Psoas muscle (tissue), 8 donors: ENCODE measurements around the gene HIVEP1. TPM values are rescaled to one million over a fixed set of nuclear protein-coding genes. Genes with fewer than 3 reads are reported as not detected.

Source experiments
- ATAC-seq, 4 donors: fragments of 200-7000 bp; cut with Tn5 transposase; one replicate each; pipeline ENCODE4 v1.9.1; 2020; ENCODE audit warnings: moderate library complexity in 3 of 4, mild to moderate bottlenecking in 2 of 4
- DNase-seq, 2 donors: peaks; one replicate each; pipeline ENCODE4 v3.0.0-alpha.2; 2020
- H3K27ac ChIP-seq: fragments of 200-600 bp; one replicate; pipeline ENCODE4 v1.8.0; 2022
- H3K27me3 ChIP-seq, 3 donors: fragments of 200-600 bp in 1 of 3; one replicate each; pipeline versions ENCODE4 v1.6.1 to v1.8.0; 2013 to 2022; ENCODE audit warnings: low read length in 2 of 3, mild to moderate bottlenecking in 2 of 3, moderate library complexity in 1 of 3; ENCODE audit not compliant: insufficient read depth in 3 of 3
- H3K36me3 ChIP-seq, 2 donors: fragments of 200-600 bp in 1 of 2; one replicate each; pipeline versions ENCODE4 v1.6.1 to v1.8.0; 2013 to 2022; ENCODE audit warnings: low read depth in 1 of 2, mild to moderate bottlenecking in 1 of 2, moderate library complexity in 1 of 2; ENCODE audit not compliant: insufficient read depth in 1 of 2
- H3K4me1 ChIP-seq: fragments of 200-600 bp; one replicate; pipeline ENCODE4 v1.8.0; 2022
- H3K4me3 ChIP-seq: fragments of 200-600 bp; one replicate; pipeline ENCODE4 v1.8.0; 2022; ENCODE audit warnings: mild to moderate bottlenecking
- H3K9me3 ChIP-seq: fragments of 200-600 bp; one replicate; pipeline ENCODE4 v1.8.0; 2022
- CTCF ChIP-seq: fragments of 200-600 bp; IDR thresholded peaks from one replicate; pipeline ENCODE4 v1.8.0; 2022; ENCODE audit warnings: antibody characterized with exemption
- WGBS, 3 donors: extraction: QIAGEN DNeasy Blood & Tissue Kit; methylation state at CpG; one replicate each; pipeline versions ENCODE4 v1.1.6 to v1.1.7; 2013; 5-methylcytosine and 5-hydroxymethylcytosine counted together
- intact Hi-C, 2 donors: fragments of 100-400 bp; cut with DNase I; formaldehyde crosslinking; loops; one replicate each; pipeline versions ENCODE4 v1.11.0 to v1.14.2; 2022
- polyA plus RNA-seq, 3 donors: library from polyadenylated mRNA; stranded (reverse); fragments of 200-250 nt; gene quantifications; one replicate each; pipeline ENCODE4 v1.2.3, GENCODE V29; 2013
- total RNA-seq, 4 donors: library from RNA; stranded (reverse); fragmentation: NEBNext Ultra II Directional in 2 of 4; extraction: Animal tissue kit (Norgen Biotek cat#: 25700) in 2 of 4; gene quantifications; one replicate each; pipeline versions ENCODE4 v1.2.1 to v1.2.4, GENCODE V29; 2021 to 2023
- donor health status: healthy with polysubstance abuse.
- donor health status: DM: no; HTN: no; CAD: no; lungs with moderate emphysema.
- donor health status: Bipolar disorder and iron deficiency.
- donor health status: healthy.
- donor health status: DM: yes; HTN: yes; CAD: no.
- donor health status: DM: no; HTN: no; CAD: no.
- donor health status: DM: no; HTN: no; CAD: no.
- donor health status: DM: yes; HTN: yes; CAD: no.

HIVEP1 gene
- total and polyA plus RNA-seq, 7 donors, result 4.0 to 13.1 (median 6.7) TPM

- whole genome bisulfite sequencing, 3 donors, result 94 to 99% (median 97%) methylated on average over 5 of the region's 5 CpGs
- H3K27me3 ChIP-seq, result no peaks in the 10 kb centered on the region
- ATAC-seq, result no peak
- no peak overlapping the region for H3K4me3 ChIP-seq
- H3K36me3 ChIP-seq, result no peaks in the 10 kb centered on the region
- H3K4me1 ChIP-seq, result peaks cover 16% of the 10 kb centered on the region
- DNase-seq, result no peak
- TF ChIP-seq CTCF, result no peak
- no peak overlapping the region for H3K27ac ChIP-seq
- intact Hi-C loops, result no loop called here
- no peaks in the 10 kb centered on the region for H3K9me3 ChIP-seq
These were observed 50.5 kb downstream of the HIVEP1 start for GRCh38 chr6:12062605-12063004.

DNA sequence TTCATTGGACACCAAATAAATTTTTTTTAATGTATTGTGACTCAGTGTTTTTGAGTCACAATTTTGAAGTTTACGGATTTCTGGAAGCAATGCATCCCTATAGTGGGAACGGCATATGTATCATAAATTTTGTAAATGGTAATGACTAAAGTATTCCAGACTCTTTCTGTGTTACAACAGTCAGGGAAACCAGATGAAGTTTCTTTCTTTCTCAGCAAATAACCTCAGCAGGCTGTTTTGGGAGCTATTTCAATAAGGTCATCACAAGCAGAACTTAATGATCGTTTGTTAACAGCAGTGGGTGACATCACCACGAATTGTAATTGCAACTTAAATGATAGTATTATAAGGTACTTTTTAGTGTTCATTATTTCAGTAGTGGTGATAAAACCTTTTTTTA lies 52.0 kb downstream of the HIVEP1 start:
- Histone ChIP-seq H3K27me3 (no peaks in the 10 kb centered on the region), H3K27ac (no peak overlapping the region), H3K4me3 (no peak overlapping the region), H3K4me1 (peaks cover 9% of the 10 kb centered on the region), H3K9me3 (no peaks in the 10 kb centered on the region), H3K36me3 (no peaks in the 10 kb centered on the region)
- DNase-seq (no peak), ATAC-seq (no peak)
- TF ChIP-seq CTCF, result no peak
- 81 to 86% (median 83%) methylated on average over 4 of the region's 4 CpGs for WGBS, 3 donors
- intact Hi-C loops, result no loop called here

DNA sequence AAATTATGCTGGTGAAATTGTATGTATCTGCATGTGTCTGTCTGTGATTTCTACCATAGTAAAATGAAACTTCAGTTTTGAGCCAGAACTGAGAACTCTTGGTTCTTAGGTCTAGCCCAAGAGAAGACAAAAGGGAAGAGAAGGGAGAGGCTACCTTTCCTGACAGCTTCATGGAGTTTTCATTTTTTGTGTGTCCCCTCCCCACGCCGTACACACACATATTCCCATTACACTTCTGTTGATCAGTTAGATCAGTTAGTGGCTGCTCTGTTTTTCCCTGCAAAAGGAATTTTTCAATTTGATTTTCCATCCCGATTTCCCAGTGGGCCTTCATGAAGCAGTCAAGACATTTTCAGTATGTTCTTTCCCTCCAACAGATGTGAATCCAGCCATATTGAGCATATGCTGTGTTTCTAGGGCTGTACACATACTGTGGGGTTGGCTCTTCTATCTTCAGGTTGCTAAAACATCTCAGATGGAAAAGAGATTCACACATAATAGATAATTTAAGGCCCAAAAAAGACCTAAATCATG lies 52.5 kb downstream of the HIVEP1 start:
- no peaks in the 10 kb centered on the region for H3K9me3 ChIP-seq
- no peak for ATAC-seq
- peaks cover 9% of the 10 kb centered on the region for H3K4me1 ChIP-seq
- H3K4me3 ChIP-seq, result no peak overlapping the region
- no peak for DNase-seq
- intact Hi-C loops, result no loop called here
- 86 to 89% (median 88%) methylated on average over 3 of the region's 3 CpGs for WGBS, 3 donors
- no peaks in the 10 kb centered on the region for H3K27me3 ChIP-seq
- H3K36me3 ChIP-seq, result no peaks in the 10 kb centered on the region
- no peak overlapping the region for H3K27ac ChIP-seq
- no peak for TF ChIP-seq CTCF

DNA sequence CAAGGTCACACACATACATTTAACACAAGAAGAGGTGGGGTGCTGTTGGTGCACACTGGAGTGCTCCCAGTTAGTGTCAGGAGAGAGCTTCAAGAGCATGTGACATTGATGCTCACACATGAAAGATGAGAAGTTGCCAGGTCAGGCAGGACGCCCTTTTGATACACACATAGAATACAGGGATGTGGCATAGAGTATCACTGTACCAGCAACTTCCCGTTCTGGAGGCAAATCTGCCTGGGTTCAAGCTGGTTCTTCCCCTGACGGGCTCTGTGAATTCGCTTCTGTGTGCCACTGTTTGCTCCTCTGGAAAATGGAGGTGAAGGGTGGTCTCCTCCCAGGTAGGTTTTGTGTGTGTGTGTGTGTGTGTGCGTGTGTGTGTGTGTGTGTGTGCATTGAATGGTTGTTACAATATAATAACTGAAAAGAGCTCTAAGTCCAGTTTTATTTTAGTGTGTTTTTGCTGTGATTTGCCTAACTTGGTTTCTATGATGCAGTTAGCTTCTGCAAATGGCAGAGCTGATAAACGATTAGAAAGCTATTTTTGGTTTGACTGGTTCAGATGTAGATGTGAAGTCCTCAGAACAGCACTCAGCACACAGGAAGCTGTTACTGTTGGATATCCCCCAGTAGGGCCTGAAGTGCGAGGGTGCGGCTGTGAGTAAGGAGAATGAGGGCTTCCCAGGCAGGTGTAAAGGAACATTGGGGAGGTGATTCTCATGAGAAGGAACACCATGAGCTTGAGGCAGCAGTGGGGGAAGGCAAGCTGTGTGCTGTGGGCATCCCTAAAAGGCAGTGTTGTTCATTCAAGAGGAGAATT lies 53.4 kb downstream of the HIVEP1 start:
- 64 to 71% (median 66%) methylated on average over 8 of the region's 8 CpGs for WGBS, 3 donors
- Histone ChIP-seq H3K36me3 (no peaks in the 10 kb centered on the region), H3K27me3 (no peaks in the 10 kb centered on the region), H3K4me1 (peaks cover 9% of the 10 kb centered on the region), H3K4me3 (no peak overlapping the region), H3K9me3 (no peaks in the 10 kb centered on the region), H3K27ac (no peak overlapping the region)
- DNase-seq (no peak), ATAC-seq (no peak)
- TF ChIP-seq CTCF, result no peak
- intact Hi-C loops, result no loop called here
